NCI-H460 (cell line): Measurements from ENCODE around the gene NPDC1. TPM values are rescaled to one million over a fixed set of nuclear protein-coding genes. Genes with fewer than 3 reads are reported as not detected.

ENCODE experiments used
- DNase-seq: peaks from one replicate; pipeline ENCODE4 v3.0.0-alpha.2; 2016; ENCODE audit warnings: low read depth; ENCODE audit errors: extremely low read depth
- polyA plus RNA-seq: library from polyadenylated mRNA; depleted of rRNA; stranded (reverse); fragments of >200 nt; gene quantifications from 2 replicates; pipeline ENCODE4 v1.2.3, GENCODE V29; 2014; cell fraction: nucleus; rRNA removed
- total RNA-seq: library from RNA; depleted of rRNA; stranded (reverse); fragments of >200 nt; shearing (Covaris generic); gene quantifications from 2 replicates; pipeline ENCODE4 v1.2.3, GENCODE V29; 2014; rRNA removed

Gene NPDC1, protein sequence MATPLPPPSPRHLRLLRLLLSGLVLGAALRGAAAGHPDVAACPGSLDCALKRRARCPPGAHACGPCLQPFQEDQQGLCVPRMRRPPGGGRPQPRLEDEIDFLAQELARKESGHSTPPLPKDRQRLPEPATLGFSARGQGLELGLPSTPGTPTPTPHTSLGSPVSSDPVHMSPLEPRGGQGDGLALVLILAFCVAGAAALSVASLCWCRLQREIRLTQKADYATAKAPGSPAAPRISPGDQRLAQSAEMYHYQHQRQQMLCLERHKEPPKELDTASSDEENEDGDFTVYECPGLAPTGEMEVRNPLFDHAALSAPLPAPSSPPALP
- total RNA-seq = 30.3 and 35.5 TPM in 2 replicates
- polyA plus RNA-seq = 325 and 367 TPM in 2 replicates

DNA sequence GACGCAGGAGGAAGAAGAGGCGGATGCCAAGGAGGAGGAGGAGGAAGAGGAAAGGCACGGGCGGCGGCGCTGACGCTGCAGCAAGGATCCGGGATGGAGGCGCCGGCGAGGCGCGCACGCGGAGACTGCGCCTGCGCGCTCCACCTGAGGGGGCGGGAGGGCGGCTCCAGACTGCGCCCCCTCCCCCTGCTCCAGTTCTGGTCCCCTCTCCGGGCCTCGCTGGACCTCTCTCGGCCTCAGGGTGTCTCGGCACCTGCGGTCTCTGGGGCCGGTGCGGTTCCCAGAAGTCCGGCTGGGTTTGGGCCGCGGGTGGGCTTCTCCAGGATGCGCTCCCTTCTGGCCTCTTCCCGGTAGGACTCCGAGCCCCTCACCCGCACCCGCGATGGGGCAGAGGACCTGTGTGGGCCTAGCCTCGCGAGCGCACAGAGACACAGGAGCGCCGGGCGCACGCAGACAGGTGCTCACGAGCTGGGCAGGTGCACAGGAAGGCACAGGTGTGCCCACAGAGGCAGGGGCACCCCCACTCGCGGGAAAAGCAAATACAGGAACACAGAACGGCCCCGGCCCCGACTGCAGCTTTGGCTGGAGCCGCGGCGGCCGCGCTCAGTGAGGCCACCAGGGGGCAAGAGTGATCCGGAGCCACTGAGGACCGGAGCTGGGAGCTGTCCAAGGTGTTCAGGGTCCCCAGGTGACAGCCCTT is at the start of gene NPDC1:
NPDC1 (minus strand) TSS at position 90 of the 700 bp plus-strand sequence. CDS start 188 bp downstream, outside the sequence.
- peak; percentile 71 for DNase-seq

DNA sequence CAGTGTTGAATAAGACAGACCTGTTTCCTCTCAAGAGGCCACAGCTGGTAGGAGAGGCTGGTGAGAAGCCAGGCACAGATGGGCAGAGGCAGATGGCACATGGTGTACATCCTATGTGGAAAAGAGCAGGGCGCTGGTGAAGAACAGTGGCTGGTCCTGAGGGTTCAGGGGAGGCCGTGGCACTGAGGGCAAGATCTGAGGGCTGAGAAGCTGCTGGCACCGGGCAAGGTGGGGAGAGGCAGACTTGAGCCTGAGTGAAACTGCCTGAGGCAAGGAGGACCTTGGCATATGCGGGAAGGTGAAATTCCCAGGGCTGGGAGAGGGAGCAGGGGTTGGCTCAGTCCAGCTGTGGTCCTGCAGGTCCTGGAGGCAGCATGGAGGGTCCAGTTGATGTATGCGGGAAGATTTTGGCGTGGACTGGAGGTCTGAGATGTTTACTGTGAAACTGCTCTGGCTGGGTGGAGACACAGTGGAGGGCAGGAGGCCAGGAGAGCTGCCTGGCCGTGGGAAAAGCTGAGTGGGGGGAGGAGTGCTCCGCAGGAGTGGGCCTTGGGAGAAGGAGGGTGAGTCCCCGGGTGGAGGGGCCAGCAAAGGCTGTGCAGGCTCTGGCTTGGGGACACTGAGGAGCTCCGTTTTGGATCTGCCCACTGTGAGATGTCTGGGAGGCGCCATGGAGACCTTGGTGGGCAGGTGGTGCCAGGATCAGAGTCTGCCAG is 43.4 kb upstream of the NPDC1 start:
- DNase-seq = no peak

DNA sequence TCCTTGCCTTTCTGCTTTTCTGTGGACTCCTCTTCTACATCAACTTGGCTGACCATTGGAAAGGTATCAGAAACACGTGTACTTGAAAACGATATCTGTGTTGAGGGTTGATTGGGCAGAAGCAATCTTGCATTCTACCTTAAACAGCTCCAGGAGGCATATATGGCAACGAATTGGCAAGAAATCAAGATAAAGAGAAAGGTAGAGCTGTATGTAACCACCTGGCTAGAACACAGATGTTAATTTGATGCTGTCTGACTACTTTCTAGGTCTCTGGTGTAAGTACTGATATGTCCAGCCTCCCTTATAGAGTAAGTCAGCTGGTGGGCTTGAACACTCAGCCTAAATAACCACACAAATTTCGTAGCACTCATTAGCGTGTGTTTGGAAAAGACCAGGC is 42.1 kb upstream of the NPDC1 start:
- DNase-seq = no peak

DNA sequence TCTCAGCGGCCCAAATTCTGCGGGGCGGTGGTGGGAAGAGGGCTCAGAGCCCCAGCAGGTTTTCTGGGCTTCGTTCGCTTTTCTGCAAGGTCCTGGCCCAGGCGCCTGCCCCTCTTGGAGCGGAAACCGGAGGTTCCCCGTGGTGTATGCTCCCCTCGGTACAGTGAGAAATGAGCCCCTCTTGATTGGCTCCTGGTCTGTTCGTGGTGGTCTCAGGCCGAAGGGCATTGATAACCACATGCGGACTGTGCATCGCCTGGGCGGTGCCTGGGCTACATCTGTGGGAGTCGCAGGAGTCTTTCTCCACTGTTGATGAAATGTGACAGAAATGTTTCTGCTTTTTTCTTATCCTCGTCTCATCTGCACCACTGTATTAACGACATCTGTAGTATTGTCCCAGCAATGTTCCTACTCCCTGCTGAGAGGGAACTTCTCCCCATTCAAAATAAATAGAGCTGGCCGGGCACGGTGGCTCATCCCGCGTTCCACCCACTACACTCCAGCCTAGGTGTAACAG is 41.5 kb upstream of the NPDC1 start:
- no peak for DNase-seq

DNA sequence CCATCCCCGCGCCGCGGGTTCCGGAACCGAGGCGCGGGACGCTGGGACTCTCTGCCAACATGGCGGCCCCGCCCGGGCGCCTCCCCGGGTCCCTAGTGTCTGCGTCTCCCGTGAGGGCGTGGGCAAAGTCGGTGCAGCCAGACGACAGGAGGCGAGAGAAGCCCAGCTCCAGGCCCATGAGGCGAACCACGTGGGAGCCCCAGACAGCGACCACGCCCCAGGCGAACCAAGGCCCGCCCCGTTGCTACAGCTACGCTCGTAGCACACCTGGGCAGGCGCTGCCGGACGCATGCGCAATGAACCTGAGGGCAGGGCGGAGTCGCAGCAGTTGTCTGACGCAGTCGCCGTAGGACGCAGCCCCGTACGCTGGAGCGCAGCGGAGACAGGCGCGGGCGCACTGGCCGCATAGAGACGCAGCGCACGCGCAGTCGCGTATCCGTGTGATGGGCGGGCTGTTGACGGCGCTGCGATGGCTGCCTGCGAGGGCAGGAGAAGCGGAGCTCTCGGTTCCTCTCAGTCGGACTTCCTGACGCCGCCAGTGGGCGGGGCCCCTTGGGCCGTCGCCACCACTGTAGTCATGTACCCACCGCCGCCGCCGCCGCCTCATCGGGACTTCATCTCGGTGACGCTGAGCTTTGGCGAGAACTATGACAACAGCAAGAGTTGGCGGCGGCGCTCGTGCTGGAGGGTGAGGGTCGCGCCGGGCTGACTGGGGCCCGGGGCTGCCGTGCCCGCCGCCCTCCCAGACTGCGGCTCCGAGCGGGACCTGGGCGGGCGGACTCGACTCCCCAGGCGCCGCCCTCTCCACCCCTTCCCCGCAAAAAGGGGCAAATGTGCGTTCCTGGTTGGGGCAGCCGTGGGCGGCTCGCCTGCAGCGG is 40.8 kb upstream of the NPDC1 start, which contains the start of gene MAN1B1:
MAN1B1 (plus strand) TSS at position 455 of the 878 bp plus-strand sequence; CDS start at position 470, 15 bp downstream.
- DNase-seq = peak; percentile 98

DNA sequence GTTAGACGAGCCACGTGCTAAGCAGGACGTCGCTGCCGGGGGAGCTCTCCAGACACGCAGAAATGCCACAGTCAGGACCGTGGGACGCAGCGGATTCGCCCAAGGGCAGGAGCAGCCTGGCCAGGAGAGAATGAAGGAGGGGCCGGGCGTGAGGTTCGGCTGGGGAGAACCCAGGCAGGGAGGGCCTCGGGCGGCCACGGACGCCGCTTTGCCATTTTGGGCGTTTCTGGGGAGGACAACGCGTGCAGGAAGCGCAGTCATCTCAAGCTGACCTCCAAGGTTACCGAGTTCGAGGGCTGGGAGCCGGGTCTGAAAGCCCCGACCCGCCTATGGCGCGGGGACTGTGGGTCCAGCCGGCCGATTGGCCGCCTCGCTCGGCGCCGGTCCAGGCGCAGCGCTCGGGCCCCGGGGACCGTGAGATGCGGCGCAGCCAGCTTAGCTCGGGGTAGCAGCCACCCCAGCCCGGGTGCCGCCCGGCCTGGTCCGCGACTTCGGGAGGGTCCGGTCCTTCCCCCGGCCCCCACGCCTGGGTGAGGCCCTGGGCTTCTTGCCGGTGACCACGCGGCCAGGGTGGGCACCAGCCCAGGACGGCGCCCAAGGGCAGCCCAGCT is 40.0 kb upstream of the NPDC1 start:
- no peak for DNase-seq

DNA sequence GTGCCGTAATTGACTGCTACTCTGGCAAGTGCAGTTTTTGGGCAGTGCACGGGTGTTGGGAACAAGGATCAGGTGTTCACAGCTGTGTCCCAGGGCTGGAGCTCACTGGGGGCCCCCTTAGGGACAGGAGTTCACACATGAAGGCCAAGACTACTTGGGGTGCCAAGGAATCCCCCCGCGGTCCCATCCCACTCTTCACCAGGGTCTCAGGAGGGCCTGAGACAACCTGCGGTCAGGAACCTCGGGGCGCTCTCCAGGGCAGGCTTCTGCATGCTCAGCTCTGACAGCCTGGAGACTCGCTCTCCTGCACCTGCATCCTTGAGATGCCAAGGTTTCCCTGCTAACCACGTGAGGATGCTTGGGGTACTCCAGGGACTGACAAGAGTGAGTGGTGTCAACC is 38.5 kb upstream of the NPDC1 start:
- no peak for DNase-seq

DNA sequence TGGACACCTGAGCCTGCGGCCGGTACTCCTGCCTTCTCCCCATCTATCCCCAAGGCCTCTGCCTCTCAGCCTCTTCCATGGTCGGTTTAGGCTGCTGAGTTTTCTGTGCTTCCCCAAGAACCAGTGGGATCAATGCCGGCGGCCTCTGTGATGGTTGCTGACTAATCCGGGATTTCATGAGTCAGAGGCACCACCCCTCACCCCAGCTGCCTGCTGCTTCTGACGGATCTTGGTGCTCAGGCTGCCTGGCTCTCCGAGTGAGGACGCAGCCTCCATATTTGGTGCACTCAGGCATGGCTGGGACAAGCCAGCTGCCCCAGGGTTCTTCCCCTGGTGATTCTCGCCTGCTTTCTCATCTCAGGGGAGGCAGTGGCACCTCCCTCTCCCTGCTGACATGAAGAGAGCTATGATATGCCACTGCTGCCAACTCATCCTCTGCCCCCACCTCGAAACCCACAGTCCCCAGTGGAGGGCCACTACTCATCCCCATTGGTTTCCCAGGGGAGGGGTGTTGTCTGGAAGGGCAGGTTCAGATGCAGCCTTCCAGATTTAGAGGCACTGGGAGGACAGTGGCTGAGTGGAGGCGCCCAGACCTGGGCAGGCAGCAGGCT is 37.5 kb upstream of the NPDC1 start:
- peak; percentile 80 for DNase-seq

DNA sequence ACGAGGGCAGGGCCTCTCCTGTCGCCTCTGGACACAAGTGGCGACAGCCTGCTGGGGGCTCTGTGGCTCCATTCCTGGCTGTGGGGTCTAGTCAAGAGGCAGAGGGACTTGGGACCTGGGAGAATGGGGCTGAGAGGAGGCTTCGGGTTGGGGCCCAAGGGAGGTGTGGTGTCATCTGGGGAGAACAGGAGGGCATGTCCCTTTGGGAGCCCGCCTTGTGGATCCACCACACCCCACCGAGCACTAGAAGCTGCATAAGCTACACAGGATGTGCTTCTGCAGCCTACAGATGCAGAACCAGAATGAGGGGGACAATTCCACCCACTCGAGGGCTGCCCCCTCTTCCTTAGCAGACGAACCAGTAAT is 36.9 kb upstream of the NPDC1 start:
- no peak for DNase-seq

DNA sequence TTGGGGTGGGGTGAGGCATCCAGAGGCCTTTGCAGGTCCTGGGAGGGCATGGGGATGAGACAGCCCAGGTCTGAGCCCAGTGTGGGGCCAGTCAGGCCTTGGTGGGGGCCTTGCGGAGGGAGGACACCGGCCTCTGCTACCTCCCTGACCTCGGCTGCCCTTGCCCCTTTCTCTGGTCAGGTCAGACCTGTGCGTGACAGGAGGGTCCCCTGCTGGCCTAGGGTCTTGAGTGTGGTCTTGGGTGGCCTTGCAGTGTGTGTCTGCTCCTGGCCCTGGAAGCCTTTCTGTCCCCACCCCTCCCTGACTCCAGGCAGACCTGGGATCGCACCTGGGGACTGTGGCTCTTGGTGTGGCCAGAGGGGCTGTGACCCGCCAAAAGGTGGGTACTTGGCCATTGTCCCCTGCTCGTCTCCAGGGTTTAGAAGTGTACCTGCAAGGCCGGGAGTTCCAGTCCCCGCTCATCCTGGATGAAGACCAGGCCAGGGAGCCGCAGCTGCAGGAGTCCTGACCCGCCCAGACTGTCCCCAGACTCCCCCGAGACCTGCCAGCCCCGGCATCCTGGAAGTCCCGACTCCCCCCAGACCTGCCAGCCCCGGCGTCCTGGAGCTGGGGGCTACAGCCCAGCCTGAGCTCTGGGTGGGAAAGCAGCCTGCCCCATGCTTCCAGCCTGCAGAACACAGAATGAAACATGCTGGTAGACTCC is 36.4 kb upstream of the NPDC1 start:
- no peak for DNase-seq

DNA sequence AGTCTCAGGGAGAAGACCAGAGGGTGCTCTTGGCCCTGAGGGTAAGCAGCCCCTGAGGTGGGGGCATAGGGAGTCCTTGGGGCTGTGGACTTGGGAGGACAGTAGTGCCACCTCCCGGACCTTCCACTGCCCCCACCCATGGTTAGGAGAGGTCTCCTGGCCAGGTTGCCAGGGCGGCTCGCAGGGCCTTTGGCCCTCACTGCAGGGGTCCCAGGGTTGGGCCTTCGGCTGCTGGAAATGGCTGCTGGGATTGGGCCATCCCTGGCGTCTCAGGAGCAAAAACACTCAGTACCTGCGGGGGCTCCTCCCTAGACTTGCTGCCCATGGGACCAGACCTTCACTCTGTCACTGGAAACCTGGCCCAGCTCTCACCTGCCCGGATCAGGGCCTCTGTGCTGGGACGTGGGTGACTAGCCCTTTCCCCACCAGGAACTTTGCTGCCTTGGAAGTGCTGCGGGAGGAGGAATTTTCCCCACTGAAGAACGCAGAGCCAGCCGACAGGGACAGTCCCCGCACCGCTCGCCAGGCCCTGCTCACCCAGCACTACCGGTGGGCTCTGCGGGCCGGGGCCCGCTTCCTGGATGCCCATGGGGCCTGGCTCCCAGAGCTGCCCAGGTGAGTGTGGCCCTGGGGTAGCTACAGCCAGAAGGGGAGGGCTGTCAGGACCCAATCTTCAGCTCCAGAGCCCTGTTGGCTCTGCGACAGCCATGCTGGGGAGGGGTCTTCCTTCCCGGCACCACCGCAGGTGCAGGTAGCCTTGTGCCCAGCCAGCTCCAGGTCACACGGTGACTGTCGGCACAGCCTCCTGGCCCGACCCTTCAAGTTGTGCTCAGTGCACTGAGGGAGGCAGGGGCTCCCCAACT is 34.5 kb upstream of the NPDC1 start:
- DNase-seq = no peak

DNA sequence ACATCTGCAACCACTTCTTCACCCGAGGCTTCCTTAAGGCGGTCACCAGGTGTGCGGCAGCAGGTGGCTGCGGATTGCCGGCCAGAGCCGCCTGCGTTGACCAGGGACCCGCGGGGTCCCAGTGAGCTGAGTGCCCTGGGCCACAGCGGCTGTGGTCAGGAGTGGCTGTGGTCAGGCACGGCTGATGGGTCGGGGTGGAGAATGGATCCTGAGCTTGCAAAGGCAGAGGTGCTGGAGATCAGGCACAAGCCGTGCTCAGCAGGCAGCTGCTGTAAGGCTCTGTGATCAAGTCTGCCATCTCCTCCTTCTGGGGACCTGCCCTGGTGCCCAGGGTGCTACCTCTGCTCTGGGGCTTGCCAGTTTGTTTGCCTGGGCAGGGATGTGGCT is 33.4 kb upstream of the NPDC1 start:
- no peak for DNase-seq

DNA sequence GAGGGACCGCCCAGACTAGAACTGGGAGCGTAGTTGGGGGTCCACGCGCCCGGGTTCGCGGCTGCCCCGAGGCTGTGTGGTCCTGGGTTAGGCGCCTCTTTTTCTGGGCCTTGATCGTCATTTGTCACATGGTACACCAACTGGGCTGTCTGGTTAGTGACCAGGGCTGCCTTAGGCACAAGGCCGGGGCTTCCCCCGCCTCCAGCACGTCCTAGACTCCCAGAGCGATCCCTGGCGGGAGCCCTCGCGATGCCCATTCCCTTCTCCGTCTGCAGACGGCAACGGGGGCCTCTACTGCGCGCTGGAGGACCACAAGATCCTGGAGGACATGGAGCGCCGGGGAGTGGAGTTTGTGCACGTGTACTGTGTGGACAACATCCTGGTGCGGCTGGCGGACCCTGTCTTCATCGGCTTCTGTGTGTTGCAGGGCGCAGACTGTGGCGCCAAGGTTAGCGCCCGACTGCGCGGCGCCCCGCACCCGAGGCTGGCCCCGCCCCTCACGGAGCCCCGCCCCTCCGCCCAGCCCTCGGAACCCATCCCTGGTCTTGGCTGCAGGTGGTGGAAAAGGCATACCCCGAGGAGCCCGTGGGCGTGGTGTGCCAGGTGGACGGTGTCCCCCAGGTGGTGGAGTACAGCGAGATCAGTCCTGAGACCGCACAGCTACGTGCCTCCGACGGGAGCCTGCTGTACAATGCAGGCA is 32.9 kb upstream of the NPDC1 start:
- no peak for DNase-seq

DNA sequence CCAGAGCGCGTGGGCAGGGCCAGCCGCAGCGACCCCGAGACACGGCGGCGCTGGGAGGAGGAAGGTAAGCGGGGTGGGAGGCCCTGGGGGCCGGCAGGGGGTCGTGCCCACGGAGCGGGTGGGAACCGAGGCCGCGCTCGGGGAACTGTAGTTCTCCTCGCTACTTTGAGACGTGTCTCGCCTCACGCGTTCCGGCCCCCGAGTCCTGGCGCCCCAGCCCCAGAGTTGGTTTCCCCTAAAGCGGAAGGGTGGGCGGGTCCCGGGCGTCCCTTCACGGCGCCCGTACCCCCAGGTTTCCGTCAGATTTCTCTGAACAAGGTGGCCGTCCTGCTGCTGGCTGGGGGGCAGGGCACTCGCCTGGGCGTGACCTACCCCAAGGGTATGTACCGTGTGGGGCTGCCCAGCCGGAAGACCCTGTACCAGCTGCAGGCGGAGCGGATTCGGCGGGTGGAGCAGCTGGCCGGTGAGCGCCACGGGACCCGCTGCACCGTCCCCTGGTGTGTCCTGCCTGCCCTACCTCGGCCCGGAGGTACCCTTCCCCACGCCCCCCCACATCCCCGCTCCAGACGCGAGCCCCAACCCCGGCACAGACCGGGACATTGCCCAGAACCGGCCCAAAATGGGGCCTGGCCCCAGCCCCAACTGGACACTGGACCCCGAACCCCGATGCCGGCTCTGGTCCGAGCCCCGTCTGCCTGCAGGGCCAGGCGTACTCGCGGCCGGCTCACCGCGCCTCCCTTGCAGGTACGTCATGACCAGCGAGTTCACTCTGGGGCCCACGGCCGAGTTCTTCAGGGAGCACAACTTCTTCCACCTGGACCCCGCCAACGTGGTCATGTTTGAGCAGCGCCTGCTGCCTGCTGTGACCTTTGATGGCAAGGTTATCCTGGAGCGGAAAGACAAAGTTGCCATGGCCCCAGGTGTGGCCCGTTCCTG is 32.0 kb upstream of the NPDC1 start:
- no peak for DNase-seq

DNA sequence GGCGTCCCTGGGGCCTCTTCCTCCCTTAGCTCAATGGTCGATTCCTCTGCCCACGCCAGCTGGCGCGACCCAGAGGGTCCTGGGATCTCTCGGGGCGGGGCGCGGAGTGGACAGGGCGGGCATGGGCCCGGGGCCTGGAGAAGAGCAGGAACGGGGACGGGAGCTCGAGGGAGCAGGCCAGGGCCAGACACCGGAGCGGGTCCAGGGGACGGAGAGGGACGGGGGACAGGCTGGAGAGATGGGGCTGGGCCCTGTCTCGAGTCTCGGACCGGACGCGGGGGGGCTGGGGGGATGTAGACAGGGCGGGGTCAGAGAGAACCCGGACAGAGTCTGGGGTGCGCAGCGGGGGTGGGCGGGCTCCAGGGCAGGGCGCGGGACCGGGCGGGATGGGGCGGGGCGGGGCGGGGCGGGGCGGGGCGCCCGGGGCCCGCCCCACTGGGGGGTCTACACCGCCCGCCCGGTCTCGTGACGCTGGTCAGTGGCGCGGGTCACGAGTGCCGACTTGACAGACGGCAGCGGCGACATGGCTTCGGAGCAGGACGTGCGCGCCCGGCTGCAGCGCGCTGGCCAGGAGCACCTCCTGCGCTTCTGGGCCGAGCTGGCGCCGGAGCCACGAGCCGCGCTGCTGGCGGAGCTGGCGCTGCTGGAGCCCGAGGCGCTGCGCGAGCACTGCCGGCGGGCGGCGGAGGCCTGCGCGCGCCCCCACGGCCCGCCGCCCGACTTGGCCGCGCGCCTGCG is 31.2 kb upstream of the NPDC1 start, which contains the start of gene UAP1L1:
UAP1L1 (plus strand) TSS at position 508 of the 738 bp plus-strand sequence; CDS start at position 524, 16 bp downstream.
- no peak for DNase-seq
